GM12864 (cell line): ENCODE results near the gene YWHAQ.
A peak's percentile ranks its signal among the peaks of the same experiment; 100 is the strongest.

Source experiments
- DNase-seq: peaks from one replicate; pipeline ENCODE4 v3.0.0-alpha.2; 2011; ENCODE audit warnings: low read depth
- H3K4me3 ChIP-seq: 2 replicates; pipeline ENCODE4 v1.5.1; 2011; ENCODE audit warnings: mild to moderate bottlenecking, low read depth, low read length, control low read depth
- TF ChIP-seq, protein P1 (sequence below): IDR thresholded peaks from 2 replicates; pipeline ENCODE4 v1.5.1; 2011; ENCODE audit warnings: low read depth, mild to moderate bottlenecking, moderate library complexity, low read length, control low read depth, inconsistent platforms; ENCODE audit errors: missing control alignments

The YWHAQ gene

DNA sequence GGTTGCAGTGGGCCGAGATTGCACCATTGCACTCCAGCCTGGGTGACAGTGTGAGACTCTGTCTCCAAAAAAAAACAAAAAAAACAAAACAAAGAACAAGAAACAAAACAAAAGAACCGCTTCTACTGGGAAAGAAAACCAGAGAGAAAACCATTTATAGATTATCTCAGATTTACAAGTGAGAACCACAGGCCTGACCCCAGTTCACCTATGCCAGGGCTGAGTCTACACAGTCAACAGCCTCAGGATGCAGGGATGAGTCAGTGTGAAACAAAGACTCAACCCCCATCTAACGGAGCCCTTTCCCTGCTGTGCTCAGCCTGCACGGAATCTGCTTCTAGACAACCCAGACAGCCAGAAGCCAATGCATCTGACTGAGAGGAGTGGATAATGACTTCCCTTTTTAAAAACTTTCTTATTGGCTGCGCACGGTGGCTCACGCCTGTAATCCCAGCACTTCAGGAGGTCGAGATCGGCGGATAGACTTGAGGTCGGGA is 25.5 kb upstream of the YWHAQ start:
- TF ChIP-seq, protein P1, sequence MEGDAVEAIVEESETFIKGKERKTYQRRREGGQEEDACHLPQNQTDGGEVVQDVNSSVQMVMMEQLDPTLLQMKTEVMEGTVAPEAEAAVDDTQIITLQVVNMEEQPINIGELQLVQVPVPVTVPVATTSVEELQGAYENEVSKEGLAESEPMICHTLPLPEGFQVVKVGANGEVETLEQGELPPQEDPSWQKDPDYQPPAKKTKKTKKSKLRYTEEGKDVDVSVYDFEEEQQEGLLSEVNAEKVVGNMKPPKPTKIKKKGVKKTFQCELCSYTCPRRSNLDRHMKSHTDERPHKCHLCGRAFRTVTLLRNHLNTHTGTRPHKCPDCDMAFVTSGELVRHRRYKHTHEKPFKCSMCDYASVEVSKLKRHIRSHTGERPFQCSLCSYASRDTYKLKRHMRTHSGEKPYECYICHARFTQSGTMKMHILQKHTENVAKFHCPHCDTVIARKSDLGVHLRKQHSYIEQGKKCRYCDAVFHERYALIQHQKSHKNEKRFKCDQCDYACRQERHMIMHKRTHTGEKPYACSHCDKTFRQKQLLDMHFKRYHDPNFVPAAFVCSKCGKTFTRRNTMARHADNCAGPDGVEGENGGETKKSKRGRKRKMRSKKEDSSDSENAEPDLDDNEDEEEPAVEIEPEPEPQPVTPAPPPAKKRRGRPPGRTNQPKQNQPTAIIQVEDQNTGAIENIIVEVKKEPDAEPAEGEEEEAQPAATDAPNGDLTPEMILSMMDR, result no peak
- no peak overlapping the region; the same call in 1 of the 2 replicates for H3K4me3 ChIP-seq
- DNase-seq, result peak; percentile 95

DNA sequence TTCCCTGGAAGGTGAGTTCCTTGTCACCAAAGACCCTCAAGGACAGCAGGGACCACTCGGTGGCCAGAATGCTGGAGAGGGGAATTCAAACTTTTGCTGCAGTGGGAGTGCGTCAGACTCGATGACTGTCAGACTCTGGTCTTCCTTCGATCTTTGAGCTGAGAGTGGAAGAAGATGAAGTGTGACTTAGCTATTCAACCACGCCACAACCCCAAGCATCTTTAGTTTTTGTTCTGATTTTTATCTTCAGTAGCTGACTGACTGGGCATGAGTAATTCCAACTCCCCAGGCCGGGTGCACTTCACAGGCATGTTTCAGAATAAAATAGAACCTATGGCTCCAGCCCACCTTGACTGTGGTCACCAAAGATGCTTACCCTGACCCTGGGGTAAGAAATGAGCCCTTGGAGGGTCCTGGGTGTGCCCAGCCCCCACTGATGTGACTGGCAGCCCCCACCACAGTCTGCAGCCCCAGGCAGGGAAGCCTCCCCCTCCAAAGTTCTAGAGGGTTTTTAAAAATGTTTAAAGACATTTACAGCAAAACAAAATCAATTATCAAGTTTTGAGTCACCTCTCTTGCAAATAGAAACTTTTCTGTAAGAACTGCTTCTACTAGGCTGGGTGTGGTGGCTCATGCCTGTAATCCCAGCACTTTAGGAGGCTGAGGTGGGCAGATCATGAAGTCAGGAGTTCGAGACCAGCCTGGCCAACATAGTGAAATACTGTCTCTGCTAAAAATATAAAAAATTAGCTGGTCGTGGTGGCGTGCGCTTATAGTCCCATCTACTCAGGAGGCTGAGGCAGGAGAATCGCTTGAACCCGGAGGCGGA is 24.9 kb upstream of the YWHAQ start:
- no peak overlapping the region; the same call in 1 of the 2 replicates for H3K4me3 ChIP-seq
- peak; percentile 54 for DNase-seq
- TF ChIP-seq, protein P1, result no peak

DNA sequence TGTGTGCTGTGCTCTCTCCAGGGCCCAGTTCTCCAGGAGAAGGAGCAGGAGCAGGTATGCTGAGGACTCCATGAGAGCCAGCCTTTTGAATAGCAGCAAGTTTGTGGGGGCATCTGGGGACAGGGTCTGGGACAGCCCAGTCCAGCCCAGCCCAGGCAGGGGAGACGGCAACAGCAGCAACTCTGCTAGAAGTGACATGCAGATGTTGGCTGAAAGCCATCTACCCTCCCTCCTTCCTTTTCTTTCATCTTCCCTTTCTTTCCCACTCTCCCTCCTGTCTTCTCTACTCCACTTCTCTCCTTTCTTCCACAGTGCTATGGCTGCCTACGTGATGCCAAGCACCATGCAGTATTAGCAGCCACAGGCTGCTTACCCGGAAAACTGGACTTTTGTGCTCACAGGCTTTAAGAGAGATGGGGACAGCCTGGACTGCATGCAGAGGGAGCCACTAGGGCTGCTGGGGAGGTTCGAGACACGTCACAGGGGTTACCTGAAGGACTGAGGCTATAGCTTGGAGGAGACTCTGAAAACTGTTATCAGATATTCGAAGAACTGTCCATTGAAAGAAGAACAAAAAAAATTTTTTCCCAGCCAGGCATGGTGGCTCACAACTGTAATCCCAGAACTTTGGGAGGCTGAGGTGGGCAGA is 23.8 kb upstream of the YWHAQ start:
- DNase-seq, result no peak
- TF ChIP-seq, protein P1, result no peak
- no peak overlapping the region for H3K4me3 ChIP-seq

DNA sequence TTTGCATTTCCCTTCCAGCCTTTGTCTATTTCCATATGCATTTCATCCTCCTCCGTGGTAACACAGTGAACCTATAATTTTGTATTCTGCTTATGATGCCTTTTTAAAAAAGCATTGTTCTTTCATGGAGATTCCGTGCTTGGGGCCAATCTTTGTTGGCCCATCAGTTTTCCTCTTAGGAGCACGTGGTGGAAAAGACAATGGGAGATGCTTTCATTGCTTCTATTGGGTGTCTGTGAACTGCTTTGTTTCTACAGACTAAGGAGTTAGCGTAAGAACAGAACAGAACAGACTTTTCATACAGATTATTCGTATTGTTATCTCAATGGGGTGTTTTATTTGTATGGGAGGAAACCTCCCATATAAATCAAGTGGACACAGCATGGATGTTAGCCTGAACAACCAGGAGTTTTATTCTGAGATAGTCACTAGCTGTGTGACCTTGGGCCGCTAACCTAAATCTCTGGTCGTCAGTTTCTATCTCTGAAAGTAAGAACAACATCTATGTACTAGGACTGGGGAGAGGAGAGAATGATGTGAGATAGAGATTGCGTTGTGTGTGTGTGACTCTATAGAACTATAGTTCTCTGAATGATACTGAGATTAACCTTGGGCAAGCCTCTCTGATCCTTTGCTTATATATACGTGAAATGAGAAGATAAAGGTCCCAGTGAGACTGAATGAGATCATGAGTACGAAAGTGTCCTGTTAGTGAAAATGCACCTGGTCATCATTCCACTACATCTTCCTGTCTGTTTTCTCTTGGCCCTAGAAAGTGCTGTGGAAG is 22.9 kb upstream of the YWHAQ start:
- no peak overlapping the region for H3K4me3 ChIP-seq
- no peak for DNase-seq
- TF ChIP-seq, protein P1, result no peak

DNA sequence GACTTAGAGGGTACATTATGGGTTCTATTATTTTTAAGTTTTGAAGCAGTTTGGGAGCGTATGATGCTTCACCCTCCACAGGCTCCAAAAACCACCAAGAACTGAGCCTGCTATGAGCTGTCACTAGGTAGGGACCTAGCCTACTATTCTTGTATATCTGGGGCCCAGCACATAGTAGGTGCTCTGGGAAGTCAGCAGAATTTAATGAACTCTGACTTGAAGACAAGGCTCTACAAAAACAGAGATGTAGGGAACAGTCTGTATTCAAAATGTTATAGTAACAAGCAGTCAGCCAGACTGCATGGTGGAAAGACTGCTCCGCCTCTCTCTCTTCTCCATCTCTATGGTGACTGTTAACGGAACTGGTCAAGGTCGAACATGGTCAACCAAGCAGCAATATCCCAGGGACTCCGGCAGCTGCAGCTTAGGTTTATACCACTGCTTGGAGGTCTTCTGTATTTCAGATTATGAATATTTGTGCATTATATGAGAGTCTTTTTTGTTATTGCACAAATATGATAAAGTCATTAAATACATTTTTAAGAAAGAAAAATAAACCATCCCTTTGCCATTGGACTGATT is 22.2 kb upstream of the YWHAQ start:
- TF ChIP-seq, protein P1, result no peak
- no peak overlapping the region for H3K4me3 ChIP-seq
- DNase-seq, result no peak

DNA sequence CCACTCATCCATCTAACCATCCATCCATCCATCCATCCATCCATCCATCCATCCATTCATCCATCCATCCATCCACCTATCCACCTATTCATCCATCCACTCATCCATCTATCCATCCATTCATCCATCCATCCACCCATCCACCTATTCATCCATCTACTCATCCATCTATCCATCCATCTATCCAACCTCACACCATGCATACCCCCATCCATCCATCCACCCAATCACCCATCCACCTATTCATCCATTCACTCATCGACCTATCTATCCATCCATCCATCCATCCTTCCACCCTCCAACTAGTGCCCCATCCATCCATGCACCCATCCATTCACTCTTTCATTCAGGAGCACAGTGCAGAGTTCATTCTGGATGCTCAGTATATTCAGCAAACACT is 21.5 kb upstream of the YWHAQ start:
- H3K4me3 ChIP-seq, result no peak overlapping the region
- TF ChIP-seq, protein P1, result no peak
- no peak for DNase-seq
